Kidney (tissue), 14 donors: ENCODE data around the gene HOXD4. TPM values are rescaled to one million over a fixed set of nuclear protein-coding genes. Genes with fewer than 3 reads are reported as not detected.

Source experiments
- DNase-seq, 5 donors: peaks; one replicate each; pipeline ENCODE4 v3.0.0-alpha.2; 2013 to 2020
- FAIRE-seq: peaks from 2 replicates; lab custom pipeline; 2012; peaks lifted over from hg19 to GRCh38; lab: Jason Lieb, UNC
- H3K27ac ChIP-seq, 2 donors: one replicate each; pipeline ENCODE4 v1.7.0; 2013; ENCODE audit warnings: low read depth in 2 of 2, low read length in 2 of 2, inconsistent platforms in 1 of 2
- H3K27me3 ChIP-seq: one replicate; pipeline ENCODE4 v1.7.1; 2013; ENCODE audit warnings: low read length, inconsistent platforms; ENCODE audit not compliant: control insufficient read depth, insufficient read depth
- H3K36me3 ChIP-seq, 3 donors: one replicate each; pipeline versions ENCODE4 v1.7.0 to v1.7.1; 2013; ENCODE audit warnings: low read length in 3 of 3, control low read depth in 1 of 3, inconsistent platforms in 1 of 3; ENCODE audit not compliant: insufficient read depth in 3 of 3, control insufficient read depth in 2 of 3
- H3K4me1 ChIP-seq, 3 donors: one replicate each; pipeline versions ENCODE4 v1.7.0 to v1.7.1; 2013; ENCODE audit warnings: low read length in 3 of 3, inconsistent platforms in 1 of 3, low read depth in 1 of 3; ENCODE audit not compliant: control insufficient read depth in 2 of 3, insufficient read depth in 2 of 3
- H3K4me3 ChIP-seq, 3 donors: one replicate each; pipeline versions ENCODE4 v1.7.0 to v1.8.1; 2013; ENCODE audit warnings: low read length in 3 of 3, control low read depth in 1 of 3, inconsistent platforms in 1 of 3
- H3K9ac ChIP-seq, 3 donors: one replicate each; pipeline versions ENCODE4 v1.7.0 to v1.7.1; 2013; ENCODE audit warnings: low read length in 3 of 3, control low read depth in 1 of 3, inconsistent platforms in 1 of 3
- H3K9me3 ChIP-seq, 3 donors: one replicate each; pipeline versions ENCODE4 v1.7.0 to v1.7.1; 2013; ENCODE audit warnings: low read length in 3 of 3, control low read depth in 1 of 3, inconsistent platforms in 1 of 3; ENCODE audit not compliant: control insufficient read depth in 2 of 3, insufficient read depth in 1 of 3
- intact Hi-C: fragments of 100-400 bp; cut with DNase I; formaldehyde crosslinking; loops from one replicate; pipeline ENCODE4 v1.11.1; 2022
- polyA plus RNA-seq: library from polyadenylated mRNA; stranded (reverse); fragments of 350-450 nt; fragmentation: Illumina TruSeq; extraction: RNeasy Lipid Tissue Mini Kit (QIAGEN cat#74804); gene quantifications from one replicate; pipeline ENCODE4 v1.2.3, GENCODE V29; 2014; ENCODE audit warnings: low read depth, low replicate concordance; ENCODE audit not compliant: insufficient read depth
- total RNA-seq: library from RNA; stranded (reverse); fragmentation: NEBNext Ultra II Directional; extraction: Animal tissue kit (Norgen Biotek cat#: 25700); gene quantifications from one replicate; pipeline ENCODE4 v1.2.1, GENCODE V29; 2021
- TF ChIP-seq, protein P1 (sequence below): IDR thresholded peaks from 3 replicates; pipeline ENCODE4 v1.5.1; 2012; ENCODE audit warnings: mild to moderate bottlenecking, moderate library complexity, borderline replicate concordance; ENCODE audit not compliant: insufficient read depth; ENCODE audit errors: extremely low read depth
- donor health status: control.
- donor health status: control.
- donor health status: control.
- donor health status: control.
- donor health status: control.
- donor health status: DM: yes; HTN: yes; CAD: no.
- donor health status: Normal renal cell carcinoma (clear cell type).

Gene HOXD4
- total and polyA plus RNA-seq, 2 donors from 2014 or later = 12.1 to 27.8 TPM

DNA sequence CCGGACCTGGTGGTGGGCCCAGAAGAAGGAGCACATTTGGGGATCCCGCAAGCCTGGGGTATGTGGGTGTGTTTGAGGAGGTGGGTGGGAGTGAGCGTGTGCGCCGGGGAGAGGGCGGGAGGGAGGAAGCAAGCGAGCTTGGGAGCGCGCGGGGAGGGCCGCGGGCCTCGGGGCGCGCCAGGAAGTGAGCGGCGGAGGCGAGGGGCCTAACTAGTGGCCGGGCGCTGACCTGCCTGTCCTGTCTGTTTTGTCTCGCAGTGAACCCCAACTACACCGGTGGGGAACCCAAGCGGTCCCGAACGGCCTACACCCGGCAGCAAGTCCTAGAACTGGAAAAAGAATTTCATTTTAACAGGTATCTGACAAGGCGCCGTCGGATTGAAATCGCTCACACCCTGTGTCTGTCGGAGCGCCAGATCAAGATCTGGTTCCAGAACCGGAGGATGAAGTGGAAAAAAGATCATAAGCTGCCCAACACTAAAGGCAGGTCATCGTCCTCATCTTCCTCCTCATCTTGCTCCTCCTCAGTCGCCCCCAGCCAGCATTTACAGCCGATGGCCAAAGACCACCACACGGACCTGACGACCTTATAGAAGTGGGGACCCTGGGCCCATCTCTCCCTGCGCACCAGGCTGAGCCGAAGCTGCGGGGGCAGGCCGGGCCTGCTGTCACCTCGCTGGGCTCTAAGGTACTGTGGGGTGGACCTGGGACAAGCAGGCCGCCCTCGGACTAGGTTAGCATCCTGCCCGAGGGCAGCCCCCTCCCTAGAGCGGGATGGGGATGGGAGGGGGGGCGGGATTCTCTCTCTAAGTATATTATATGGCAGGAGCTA, 1.2 kb downstream of the HOXD4 start:
- FAIRE-seq = no peak
- peaks cover 2 to 10% (median 6%) of the 10 kb centered on the region in 3 donors for H3K36me3 ChIP-seq
- H3K9me3 ChIP-seq = no peaks in the 10 kb centered on the region
- H3K27me3 ChIP-seq = no peaks in the 10 kb centered on the region
- intact Hi-C loops = no loop called here
- H3K4me1 ChIP-seq = peaks cover 0 to 13% (median 12%) of the 10 kb centered on the region in 3 donors
- peak overlapping the region in 2 of 3 donors; percentile 69 to 84 for H3K9ac ChIP-seq
- peak in 3 of 5 donors; percentile 63 to 84 (median 80) for DNase-seq
- TF ChIP-seq, protein P1, sequence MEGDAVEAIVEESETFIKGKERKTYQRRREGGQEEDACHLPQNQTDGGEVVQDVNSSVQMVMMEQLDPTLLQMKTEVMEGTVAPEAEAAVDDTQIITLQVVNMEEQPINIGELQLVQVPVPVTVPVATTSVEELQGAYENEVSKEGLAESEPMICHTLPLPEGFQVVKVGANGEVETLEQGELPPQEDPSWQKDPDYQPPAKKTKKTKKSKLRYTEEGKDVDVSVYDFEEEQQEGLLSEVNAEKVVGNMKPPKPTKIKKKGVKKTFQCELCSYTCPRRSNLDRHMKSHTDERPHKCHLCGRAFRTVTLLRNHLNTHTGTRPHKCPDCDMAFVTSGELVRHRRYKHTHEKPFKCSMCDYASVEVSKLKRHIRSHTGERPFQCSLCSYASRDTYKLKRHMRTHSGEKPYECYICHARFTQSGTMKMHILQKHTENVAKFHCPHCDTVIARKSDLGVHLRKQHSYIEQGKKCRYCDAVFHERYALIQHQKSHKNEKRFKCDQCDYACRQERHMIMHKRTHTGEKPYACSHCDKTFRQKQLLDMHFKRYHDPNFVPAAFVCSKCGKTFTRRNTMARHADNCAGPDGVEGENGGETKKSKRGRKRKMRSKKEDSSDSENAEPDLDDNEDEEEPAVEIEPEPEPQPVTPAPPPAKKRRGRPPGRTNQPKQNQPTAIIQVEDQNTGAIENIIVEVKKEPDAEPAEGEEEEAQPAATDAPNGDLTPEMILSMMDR = no peak
- peak overlapping the region; percentile 88 to 93 for H3K27ac ChIP-seq
- peak overlapping the region; percentile 41 to 75 (median 56) for H3K4me3 ChIP-seq

DNA sequence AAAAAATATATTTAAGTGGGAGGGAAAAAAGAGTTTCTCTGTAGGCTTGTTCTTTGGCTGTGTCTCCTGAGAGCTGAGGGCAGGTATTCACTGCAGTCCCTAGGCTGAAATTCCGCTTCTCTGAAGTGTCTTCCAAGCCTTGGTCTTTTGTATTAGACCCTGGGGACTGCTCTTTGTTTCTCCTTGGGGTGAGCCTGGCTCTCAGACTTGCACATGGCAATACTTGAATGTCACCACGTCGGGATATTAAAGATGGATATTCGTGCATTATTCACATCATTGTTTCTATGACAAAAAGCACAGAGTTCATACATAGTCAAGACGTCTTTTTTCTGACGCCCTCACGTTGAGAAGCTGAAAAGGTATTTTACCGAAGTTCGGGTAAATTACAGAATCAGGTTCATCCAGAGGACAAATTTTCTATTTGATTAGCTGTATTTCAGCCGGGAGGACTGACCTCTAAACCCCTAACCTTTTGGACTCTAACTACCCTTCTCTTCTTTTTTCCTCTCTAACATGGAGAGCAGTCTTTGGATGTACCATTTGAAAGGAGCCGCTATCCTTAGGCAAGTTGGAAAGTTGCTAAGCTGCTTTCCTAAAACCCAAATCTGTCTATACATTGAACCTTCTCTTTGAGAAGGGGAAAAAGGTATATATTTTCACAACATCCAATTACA, 3.4 kb downstream of the HOXD4 start:
- intact Hi-C loops = no loop called here

DNA sequence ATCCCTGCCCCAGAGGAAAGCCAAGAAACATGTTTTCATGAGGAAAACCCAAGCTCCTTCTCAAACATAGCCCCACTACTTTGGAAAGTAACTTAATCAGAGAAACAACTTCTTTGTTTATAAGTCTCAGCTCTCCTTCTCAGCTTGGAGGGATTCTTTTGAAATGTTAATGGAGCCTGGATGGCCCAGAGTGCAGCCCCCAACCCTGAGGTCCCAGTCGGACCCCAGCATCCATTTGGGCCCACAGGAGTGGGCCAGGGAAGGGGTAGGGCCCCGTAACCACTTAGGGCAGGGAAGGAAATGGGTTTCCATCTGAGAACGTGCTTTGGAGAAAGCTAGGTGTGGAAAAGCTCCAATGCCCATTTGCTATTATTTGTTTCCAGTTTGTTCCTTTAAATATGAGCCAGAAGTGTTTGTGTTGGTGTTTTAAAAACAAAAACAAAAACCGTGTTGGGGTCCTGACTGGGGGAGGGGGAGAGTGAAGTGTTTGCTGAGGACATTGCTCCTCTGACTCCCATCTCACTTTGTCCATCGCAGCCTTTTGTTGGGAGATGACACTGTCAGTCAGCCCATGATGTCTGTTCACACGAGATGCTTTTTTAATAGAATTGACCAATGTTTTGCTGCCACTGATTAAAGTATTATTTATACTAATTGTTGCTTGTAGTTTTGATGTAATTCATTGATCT, 4.2 kb downstream of the HOXD4 start:
- Histone ChIP-seq H3K27me3 (no peaks in the 10 kb centered on the region), H3K4me3 (peak overlapping the region in 1 of 3 donors; percentile 75), H3K4me1 (peaks cover 0 to 12% (median 4%) of the 10 kb centered on the region in 3 donors), H3K9me3 (no peaks in the 10 kb centered on the region), H3K9ac (peak overlapping the region; percentile 22 to 60 (median 30)), H3K36me3 (peaks cover 2 to 10% (median 6%) of the 10 kb centered on the region in 3 donors), H3K27ac (peak overlapping the region; percentile 53 to 76)
- FAIRE-seq (no peak), DNase-seq (no peak)
- intact Hi-C loops = no loop called here
- TF ChIP-seq, protein P1 = no peak

More for the DNA sequence above, 3.4 kb downstream of the HOXD4 start:
- Histone ChIP-seq H3K27ac (peak overlapping the region; percentile 53 to 86), H3K4me3 (peak overlapping the region; percentile 18 to 75 (median 28)), H3K9ac (peak overlapping the region; percentile 29 to 60 (median 46)), H3K9me3 (no peaks in the 10 kb centered on the region), H3K27me3 (no peaks in the 10 kb centered on the region), H3K36me3 (peaks cover 2 to 10% (median 6%) of the 10 kb centered on the region in 3 donors), H3K4me1 (peaks cover 0 to 12% (median 3%) of the 10 kb centered on the region in 3 donors)
- DNase-seq = peak in 1 of 5 donors; percentile 22
- TF ChIP-seq, protein P1 = no peak
- FAIRE-seq = no peak
